Thoracic aorta (tissue), 2 donors: Measurements from ENCODE around the gene INSM1. TPM values are rescaled to one million over a fixed set of nuclear protein-coding genes. Genes with fewer than 3 reads are reported as not detected.

Source experiments
- ATAC-seq: fragments of 150-250 bp; one replicate; pipeline ENCODE4 v1.8.0; 2017; ENCODE audit warnings: low read depth; ENCODE audit not compliant: insufficient number of reproducible peaks, low FRiP score
- DNase-seq: peaks from one replicate; pipeline ENCODE4 v3.0.0-alpha.2; 2020; ENCODE audit warnings: low spot score
- H3K27ac ChIP-seq, 2 donors: fragments of 200-600 bp; sonication (generic); 1 replicate in 1 of 2; 2 replicates in 1 of 2; pipeline ENCODE4 v1.5.1; 2016; ENCODE audit warnings: mild to moderate bottlenecking in 2 of 2, moderate library complexity in 2 of 2
- H3K27me3 ChIP-seq: fragments of 200-600 bp; sonication (generic); replicated peaks from 2 replicates; pipeline ENCODE4 v1.6.0; 2016; ENCODE audit warnings: mild to moderate bottlenecking; ENCODE audit not compliant: insufficient read depth
- H3K36me3 ChIP-seq: fragments of 200-600 bp; sonication (generic); one replicate; pipeline ENCODE4 v1.5.1; 2016
- H3K4me1 ChIP-seq, 2 donors: fragments of 200-600 bp; sonication (generic); 1 replicate in 1 of 2; 2 replicates in 1 of 2; pipeline versions ENCODE4 v1.5.1 to v1.6.0; 2016; ENCODE audit warnings: low read depth in 2 of 2, mild to moderate bottlenecking in 1 of 2; ENCODE audit not compliant: control insufficient read depth in 1 of 2
- H3K4me3 ChIP-seq: fragments of 200-600 bp; sonication (generic); 2 replicates; pipeline ENCODE4 v1.5.1; 2016; ENCODE audit warnings: mild to moderate bottlenecking
- H3K9me3 ChIP-seq: fragments of 200-600 bp; sonication (generic); 2 replicates; pipeline ENCODE4 v1.5.1; 2016
- CTCF ChIP-seq: fragments of 200-600 bp; sonication (generic); IDR thresholded peaks from one replicate; pipeline ENCODE4 v1.5.1; 2019; ENCODE audit warnings: antibody characterized with exemption
- total RNA-seq, 2 donors: library from RNA; depleted of rRNA; stranded (reverse); fragments of >200 nt; gene quantifications; one replicate each; pipeline versions ENCODE4 v1.1.0 to v1.2.3, GENCODE V29; 2016

INSM1 gene
- total RNA-seq, 2 donors from 2014 or later: not detected

GRCh38 chr20:20417876-20418676 lies 50.2 kb downstream of the INSM1 start:
- H3K27ac ChIP-seq: no peak overlapping the region

More at GRCh38 chr20:20417876-20418676, 50.2 kb downstream of the INSM1 start:
- TF ChIP-seq CTCF: no peak
- DNase-seq (no peak), ATAC-seq (no peak)
- Histone ChIP-seq H3K4me3 (no peak overlapping the region), H3K36me3 (no peaks in the 10 kb centered on the region), H3K27me3 (no peaks in the 10 kb centered on the region), H3K9me3 (no peaks in the 10 kb centered on the region), H3K4me1 (no peaks in the 10 kb centered on the region)
